Measurements from ENCODE around the gene CD59. TPM values are rescaled to one million over a fixed set of nuclear protein-coding genes. Genes with fewer than 3 reads are reported as not detected.
"Not testable (repeated sequence)": the region's sequence is repeated elsewhere in the genome, so short reads cannot be mapped to it uniquely, and the experiment has no call there.

The CD59 gene
- total RNA-seq, 1 experiment from 2014 or later: 1,281 TPM

GRCh38 chr11:33664827-33665226 is 71.4 kb downstream of the CD59 start:
- Mint-ChIP-seq H3K9me3 (ENCODE audit: low read depth, unreplicated experiment) (no peaks in the 10 kb centered on the region), H3K4me1 (ENCODE audit: low read depth, unreplicated experiment) (no peaks in the 10 kb centered on the region), H3K27me3 (ENCODE audit: unreplicated experiment) (no peaks in the 10 kb centered on the region), H3K27ac (ENCODE audit: unreplicated experiment) (no peak overlapping the region), H3K4me3 (ENCODE audit: low read depth, unreplicated experiment) (no peak overlapping the region), H3K36me3 (ENCODE audit: insufficient read depth, unreplicated experiment) (peaks cover 14% of the 10 kb centered on the region)
- intact Hi-C loops (cut with micrococcal nuclease; ENCODE audit: unreplicated experiment): no loop called here
- no peak for TF ChIP-seq CTCF (IDR thresholded peaks at IDR 0.05; ENCODE audit: unreplicated experiment)
- no TSS peak for BruUV-seq (replicated peaks)
- DNase-seq: no peak
- CTCF ChIA-PET: interaction anchor here (1.2 kb wide), 1 partner anchor 78 kb away, joined by 3 read pairs; no protein-coding TSS in a partner anchor

DNA sequence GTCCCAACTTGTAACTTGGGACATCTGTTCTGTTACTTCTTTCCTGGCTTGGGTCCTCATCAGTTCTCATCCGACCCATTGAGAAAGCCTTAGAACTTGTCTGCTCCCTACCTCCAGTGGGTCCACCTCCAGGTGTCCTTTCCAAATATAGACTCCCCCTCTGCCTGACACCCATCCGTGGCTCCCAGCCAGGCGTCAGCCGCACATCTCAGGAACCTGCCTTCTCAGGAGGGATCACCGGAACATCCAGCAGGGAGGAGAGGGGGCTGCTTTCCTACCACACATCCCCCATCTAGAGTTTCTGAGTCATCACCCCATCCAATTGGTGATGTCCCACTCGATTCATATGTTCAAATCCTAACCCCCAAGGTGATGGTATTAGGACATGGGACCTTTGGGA is 72.1 kb downstream of the CD59 start:
- Mint-ChIP-seq H3K36me3 (ENCODE audit: insufficient read depth, unreplicated experiment) (peaks cover 16% of the 10 kb centered on the region), H3K27me3 (ENCODE audit: unreplicated experiment) (no peaks in the 10 kb centered on the region), H3K4me1 (ENCODE audit: low read depth, unreplicated experiment) (no peaks in the 10 kb centered on the region), H3K27ac (ENCODE audit: unreplicated experiment) (no peak overlapping the region), H3K9me3 (ENCODE audit: low read depth, unreplicated experiment) (no peaks in the 10 kb centered on the region), H3K4me3 (ENCODE audit: low read depth, unreplicated experiment) (no peak overlapping the region)
- CTCF ChIA-PET: interaction anchor here (1.2 kb wide), 1 partner anchor 78 kb away, joined by 3 read pairs; no protein-coding TSS in a partner anchor
- BruUV-seq (replicated peaks): no TSS peak
- intact Hi-C loops (cut with micrococcal nuclease; ENCODE audit: unreplicated experiment): no loop called here
- DNase-seq: no peak
- TF ChIP-seq CTCF (IDR thresholded peaks at IDR 0.05; ENCODE audit: unreplicated experiment): no peak

- Mint-ChIP-seq H3K9me3 (ENCODE audit: low read depth, unreplicated experiment) (no peaks in the 10 kb centered on the region), H3K36me3 (ENCODE audit: insufficient read depth, unreplicated experiment) (peaks cover 13% of the 10 kb centered on the region), H3K4me3 (ENCODE audit: low read depth, unreplicated experiment) (no peak overlapping the region), H3K27ac (ENCODE audit: unreplicated experiment) (no peak overlapping the region), H3K27me3 (ENCODE audit: unreplicated experiment) (no peaks in the 10 kb centered on the region), H3K4me1 (ENCODE audit: low read depth, unreplicated experiment) (no peaks in the 10 kb centered on the region)
- DNase-seq: no peak
- no peak for TF ChIP-seq CTCF (IDR thresholded peaks at IDR 0.05; ENCODE audit: unreplicated experiment)
- CTCF ChIA-PET: no interaction called here
- no TSS peak for BruUV-seq (replicated peaks)
- intact Hi-C loops (cut with micrococcal nuclease; ENCODE audit: unreplicated experiment): no loop called here
Measured at GRCh38 chr11:33663121-33663520, 73.1 kb downstream of the CD59 start.

- H3K27ac Mint-ChIP-seq (ENCODE audit: unreplicated experiment); intact Hi-C loops (cut with micrococcal nuclease; ENCODE audit: unreplicated experiment); DNase-seq; H3K4me1 Mint-ChIP-seq (ENCODE audit: low read depth, unreplicated experiment); H3K4me3 Mint-ChIP-seq (ENCODE audit: low read depth, unreplicated experiment); H3K36me3 Mint-ChIP-seq (ENCODE audit: insufficient read depth, unreplicated experiment); H3K9me3 Mint-ChIP-seq (ENCODE audit: low read depth, unreplicated experiment); H3K27me3 Mint-ChIP-seq (ENCODE audit: unreplicated experiment); BruUV-seq (replicated peaks): not testable (repeated sequence)
- CTCF ChIA-PET: interaction anchor here (0.7 to 0.9 kb wide), 2 partner anchors 81 to 166 kb away, joined by 3 read pairs; no protein-coding TSS in a partner anchor
Measured at GRCh38 chr11:33661526-33661925, 74.7 kb downstream of the CD59 start.

- no TSS peak for BruUV-seq (replicated peaks)
Measured at GRCh38 chr11:33660962-33661361, 75.3 kb downstream of the CD59 start.

More at GRCh38 chr11:33660962-33661361, 75.3 kb downstream of the CD59 start:
- no peak overlapping the region for H3K27ac Mint-ChIP-seq (ENCODE audit: unreplicated experiment)
- CTCF ChIA-PET: interaction anchor here (0.7 kb wide), 1 partner anchor 117 kb away, joined by 5 read pairs; no protein-coding TSS in a partner anchor
- H3K27me3 Mint-ChIP-seq (ENCODE audit: unreplicated experiment): no peaks in the 10 kb centered on the region
- no peaks in the 10 kb centered on the region for H3K4me1 Mint-ChIP-seq (ENCODE audit: low read depth, unreplicated experiment)
- TF ChIP-seq CTCF (IDR thresholded peaks at IDR 0.05; ENCODE audit: unreplicated experiment): no peak
- no peaks in the 10 kb centered on the region for H3K9me3 Mint-ChIP-seq (ENCODE audit: low read depth, unreplicated experiment)
- no peak for DNase-seq
- no peak overlapping the region for H3K4me3 Mint-ChIP-seq (ENCODE audit: low read depth, unreplicated experiment)
- peaks cover 5% of the 10 kb centered on the region for H3K36me3 Mint-ChIP-seq (ENCODE audit: insufficient read depth, unreplicated experiment)
- intact Hi-C loops (cut with micrococcal nuclease; ENCODE audit: unreplicated experiment): no loop called here
